IPS-18c (cell line): ENCODE results near the gene RGMA.

Source experiments
- H3K4me3 ChIP-seq: 2 replicates; pipeline ENCODE4 v1.7.0; 2013; ENCODE audit warnings: low read depth, mild to moderate bottlenecking, low read length, moderate library complexity; ENCODE audit not compliant: insufficient read depth
- H3K9me3 ChIP-seq: one replicate; pipeline ENCODE4 v1.6.1; 2013; ENCODE audit warnings: mild to moderate bottlenecking, low read length, moderate library complexity; ENCODE audit not compliant: control insufficient read depth, insufficient read depth

RGMA gene

DNA sequence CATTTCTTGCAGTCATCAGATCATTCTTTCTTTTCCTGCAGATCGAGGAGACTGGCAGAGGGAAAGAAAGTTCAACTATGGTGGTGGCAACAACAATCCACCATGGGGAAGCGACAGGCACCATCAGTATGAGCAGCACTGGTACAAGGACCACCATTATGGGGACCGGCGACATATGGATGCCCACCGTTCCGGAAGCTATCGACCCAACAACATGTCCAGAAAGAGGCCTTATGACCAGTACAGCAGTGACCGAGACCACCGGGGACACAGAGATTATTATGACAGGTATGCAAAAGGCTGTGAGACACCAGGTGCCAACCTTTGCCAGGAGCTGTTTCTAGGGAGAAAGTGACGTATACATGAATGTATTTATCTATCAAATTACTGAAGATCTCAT lies 69.0 kb downstream of the RGMA start:
- no peak overlapping the region for H3K4me3 ChIP-seq
- H3K9me3 ChIP-seq: no peaks in the 10 kb centered on the region

DNA sequence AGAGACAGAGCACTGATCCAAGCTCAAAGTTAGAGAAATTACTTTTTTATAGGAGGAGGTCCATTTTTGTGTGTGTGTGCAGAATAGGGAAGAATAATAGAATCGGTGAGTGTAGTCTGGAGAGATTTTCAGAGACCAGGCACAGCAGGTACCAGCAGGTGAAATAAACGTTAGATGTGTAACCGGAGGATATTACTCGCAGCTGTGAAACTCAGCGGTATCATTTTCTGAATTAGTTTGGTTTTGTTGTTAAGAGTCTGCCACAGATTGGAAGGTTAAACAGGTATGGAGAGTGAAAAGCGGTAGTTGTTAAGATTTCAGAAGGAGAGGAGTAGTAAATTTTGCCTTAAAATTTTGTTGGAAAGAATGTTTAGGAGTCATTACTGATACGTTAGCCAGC lies 69.9 kb downstream of the RGMA start:
- H3K4me3 ChIP-seq: no peak overlapping the region
- H3K9me3 ChIP-seq: no peaks in the 10 kb centered on the region

DNA sequence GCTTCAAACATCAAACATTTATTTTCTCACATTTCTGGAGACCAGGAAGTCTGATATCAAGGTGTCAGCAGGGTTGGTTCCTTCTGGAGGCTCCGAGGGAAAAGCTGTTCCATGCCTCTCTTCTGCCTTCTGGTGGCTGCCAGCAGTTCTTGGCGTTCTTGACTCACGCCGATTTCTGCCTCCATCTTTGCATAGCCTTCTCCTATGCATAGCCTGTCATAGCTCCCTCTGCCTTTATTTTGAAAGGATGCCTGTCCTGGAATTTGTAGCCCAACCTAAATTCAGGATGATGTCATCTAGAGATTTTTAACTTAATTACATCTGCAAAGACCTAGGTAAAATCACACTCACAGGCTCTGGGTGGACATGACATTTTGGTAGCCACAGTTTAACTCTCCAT lies 70.4 kb downstream of the RGMA start:
- no peak overlapping the region for H3K4me3 ChIP-seq
- no peaks in the 10 kb centered on the region for H3K9me3 ChIP-seq

DNA sequence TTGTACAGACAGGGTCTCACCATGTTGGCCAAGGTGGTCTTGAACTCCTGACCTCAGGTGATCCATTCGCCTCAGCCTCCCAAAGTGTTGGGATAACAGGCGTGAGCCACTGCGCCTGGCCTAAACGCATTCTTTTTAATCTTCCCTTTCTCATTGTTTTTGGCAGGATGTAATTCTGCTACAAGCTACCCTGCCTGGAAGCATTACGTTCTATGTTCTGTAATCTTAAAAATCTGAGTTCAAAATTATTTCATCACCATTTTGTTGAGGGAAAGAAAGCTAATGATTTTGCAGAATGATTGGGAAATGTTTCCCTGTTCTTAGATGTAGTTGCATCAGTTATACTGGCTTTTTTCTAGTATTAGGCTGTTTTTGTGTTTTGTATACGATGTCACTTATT lies 71.5 kb downstream of the RGMA start:
- Histone ChIP-seq H3K9me3 (no peaks in the 10 kb centered on the region), H3K4me3 (no peak overlapping the region)

DNA sequence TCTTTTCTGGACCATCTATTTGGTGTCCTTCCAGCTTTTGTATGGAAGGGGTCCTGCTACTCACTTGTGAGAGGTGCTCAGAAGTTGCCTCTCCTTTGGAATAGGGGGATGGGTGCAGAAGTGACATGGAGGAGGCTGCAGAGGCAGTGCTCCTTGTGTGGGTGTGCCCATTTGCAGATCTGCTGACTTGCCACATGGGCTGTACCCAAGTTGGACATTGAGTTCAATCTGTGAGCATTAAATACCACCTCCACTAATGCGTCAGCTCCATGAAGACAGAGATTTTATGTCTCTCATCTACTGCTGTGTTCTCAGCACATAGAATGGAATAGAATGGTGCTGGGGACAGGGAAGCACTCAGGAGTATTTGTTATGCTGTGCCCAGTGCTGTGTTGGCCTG lies 76.2 kb downstream of the RGMA start:
- H3K4me3 ChIP-seq: no peak overlapping the region
- no peaks in the 10 kb centered on the region for H3K9me3 ChIP-seq

DNA sequence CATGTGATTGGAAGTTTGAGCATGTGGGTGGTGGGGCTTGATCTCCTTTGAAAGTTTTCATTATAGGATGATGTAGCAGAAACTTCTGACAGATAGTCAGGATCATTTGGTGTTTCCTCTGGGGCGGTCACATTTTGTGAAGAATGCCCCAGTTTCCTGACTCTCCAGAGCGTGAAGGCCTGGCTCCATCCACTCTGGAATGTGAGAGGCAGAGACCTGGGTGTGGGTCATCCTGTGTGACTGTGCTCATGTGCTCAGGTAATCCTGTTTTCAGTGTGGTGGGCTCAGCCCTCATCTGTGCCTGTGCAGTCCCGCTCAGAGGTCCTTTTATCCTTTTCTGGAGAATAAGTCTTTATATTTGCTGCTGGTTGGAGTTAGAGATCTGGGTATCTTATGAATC lies 81.0 kb downstream of the RGMA start:
- Histone ChIP-seq H3K9me3 (no peaks in the 10 kb centered on the region), H3K4me3 (no peak overlapping the region)

DNA sequence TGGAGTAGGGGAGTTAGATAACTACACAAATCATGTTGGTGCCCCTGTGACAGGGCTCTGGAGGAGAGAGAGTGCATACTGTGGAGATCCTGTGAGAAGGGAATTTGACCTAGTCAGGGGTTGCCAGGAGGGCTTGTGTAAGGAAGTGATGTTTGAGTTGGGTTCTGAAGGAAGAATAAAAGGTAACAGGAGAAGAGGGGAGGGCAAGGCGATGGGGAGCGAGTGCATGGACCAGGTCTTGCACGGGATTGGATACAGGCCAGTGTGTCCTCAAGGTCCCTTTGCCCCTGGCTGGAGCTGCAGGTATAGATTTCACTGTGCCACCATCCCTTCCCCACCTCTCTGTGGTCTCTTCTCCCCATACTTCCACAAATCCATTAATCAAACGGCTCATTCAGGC lies 83.9 kb downstream of the RGMA start:
- H3K9me3 ChIP-seq: no peaks in the 10 kb centered on the region
- no peak overlapping the region for H3K4me3 ChIP-seq

GRCh38 chr15:93001881-93002280 lies 87.1 kb downstream of the RGMA start:
- Histone ChIP-seq H3K4me3 (no peak overlapping the region), H3K9me3 (no peaks in the 10 kb centered on the region)

DNA sequence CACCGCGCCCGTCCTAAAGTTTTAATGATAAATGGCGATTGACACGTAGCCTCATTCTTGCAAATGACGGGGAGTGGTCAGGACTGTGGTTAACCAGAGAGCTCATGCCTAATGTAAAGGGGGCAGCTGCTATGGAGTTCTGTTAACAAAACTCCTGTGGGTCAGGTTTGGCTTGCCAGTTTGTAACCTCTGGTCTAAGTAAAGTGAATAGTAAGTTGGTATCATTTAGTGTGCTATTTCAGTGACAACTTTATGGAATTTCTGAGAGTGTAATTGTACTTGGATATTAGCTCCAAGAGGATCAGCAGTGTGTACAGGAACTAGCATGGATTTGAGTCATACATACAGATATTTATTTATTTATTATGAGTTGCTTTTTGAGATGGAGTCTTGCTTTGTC lies 87.9 kb downstream of the RGMA start:
- Histone ChIP-seq H3K9me3 (no peaks in the 10 kb centered on the region), H3K4me3 (no peak overlapping the region)

GRCh38 chr15:92997821-92998220 lies 91.2 kb downstream of the RGMA start:
- Histone ChIP-seq H3K9me3 (no peaks in the 10 kb centered on the region), H3K4me3 (no peak overlapping the region)

DNA sequence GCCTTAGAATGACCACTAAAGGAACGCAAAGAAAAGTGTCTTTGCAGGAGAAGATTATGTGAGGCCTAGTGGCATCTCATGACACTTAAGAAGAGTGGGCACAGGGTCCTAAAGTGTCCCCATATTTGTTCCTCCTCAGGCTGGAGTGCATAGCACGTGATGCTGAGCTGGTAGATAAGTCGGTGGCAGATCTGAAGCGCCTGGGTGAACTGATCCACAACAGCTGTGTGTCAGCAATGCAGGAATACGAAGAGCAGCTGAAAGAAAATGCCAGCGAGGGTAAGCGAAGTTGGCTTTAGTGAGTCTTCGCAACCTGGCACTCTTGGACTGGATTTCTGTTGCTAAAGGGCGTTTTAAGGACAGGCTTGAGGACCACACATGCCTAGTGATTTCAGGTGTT lies 96.3 kb downstream of the RGMA start:
- Histone ChIP-seq H3K9me3 (no peaks in the 10 kb centered on the region), H3K4me3 (no peak overlapping the region)

GRCh38 chr15:92990031-92990430 lies 99.0 kb downstream of the RGMA start:
- no peaks in the 10 kb centered on the region for H3K9me3 ChIP-seq
- H3K4me3 ChIP-seq: no peak overlapping the region

- Histone ChIP-seq H3K9me3 (no peaks in the 10 kb centered on the region), H3K4me3 (no peak overlapping the region)
Observed at GRCh38 chr15:92989470-92989869, 99.5 kb downstream of the RGMA start.
